Measurements from ENCODE around the gene PEAR1. TPM values are rescaled to one million over a fixed set of nuclear protein-coding genes. Genes with fewer than 3 reads are reported as not detected.

The PEAR1 gene
- total RNA-seq, 1 experiment from 2014 or later, result 3.0 TPM

DNA sequence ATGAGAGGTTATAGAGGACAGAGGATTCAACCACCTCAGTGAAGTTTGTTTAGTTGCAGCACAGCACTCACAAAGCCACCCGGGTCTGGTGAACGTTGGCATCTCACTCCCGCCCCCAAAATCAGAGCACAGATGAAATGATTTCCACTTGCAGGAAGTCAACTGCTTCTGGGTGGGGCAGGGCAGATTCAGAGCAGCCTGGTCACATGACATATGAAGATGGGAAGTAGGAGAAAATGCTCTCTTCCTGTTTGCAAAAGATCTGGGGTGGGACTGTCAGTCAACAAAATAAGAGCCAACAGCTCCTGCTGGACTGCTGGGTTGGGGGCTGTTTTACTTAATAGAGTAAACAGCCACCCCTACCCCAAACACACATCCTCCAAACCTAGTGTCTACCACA is 70.1 kb downstream of the PEAR1 start:
- BruUV-seq (replicated peaks), result no TSS peak

DNA sequence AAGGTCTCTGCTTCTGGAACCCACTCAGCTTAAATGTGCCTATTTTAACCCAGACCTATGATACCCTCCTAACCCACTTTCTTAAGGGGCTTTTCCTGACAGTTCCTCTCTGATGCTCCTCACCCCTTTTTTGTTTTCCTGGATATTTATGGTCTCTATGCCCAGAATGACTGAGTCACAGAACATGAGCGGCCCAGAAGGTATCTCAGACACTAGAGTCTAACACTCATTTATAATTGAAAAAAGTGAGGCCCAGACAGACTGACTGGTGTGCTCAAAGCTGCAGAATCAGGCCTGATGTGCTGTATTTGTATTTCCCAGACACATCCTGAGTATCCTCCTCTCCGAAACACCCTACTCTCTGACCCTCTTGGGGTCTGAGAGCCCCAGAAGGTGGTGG is 70.9 kb downstream of the PEAR1 start:
- no peak for TF ChIP-seq CTCF (IDR thresholded peaks at IDR 0.05; ENCODE audit: unreplicated experiment)
- CTCF ChIA-PET, result no interaction called here
- no peaks in the 10 kb centered on the region for H3K27me3 Mint-ChIP-seq (ENCODE audit: unreplicated experiment)
- no peak overlapping the region for H3K27ac Mint-ChIP-seq (ENCODE audit: unreplicated experiment)
- DNase-seq, result no peak
- H3K4me1 Mint-ChIP-seq (ENCODE audit: low read depth, unreplicated experiment), result no peaks in the 10 kb centered on the region
- no peaks in the 10 kb centered on the region for H3K9me3 Mint-ChIP-seq (ENCODE audit: low read depth, unreplicated experiment)
- no peaks in the 10 kb centered on the region for H3K36me3 Mint-ChIP-seq (ENCODE audit: insufficient read depth, unreplicated experiment)
- H3K4me3 Mint-ChIP-seq (ENCODE audit: low read depth, unreplicated experiment), result no peak overlapping the region
- intact Hi-C loops (cut with micrococcal nuclease; ENCODE audit: unreplicated experiment), result no loop called here
- BruUV-seq (replicated peaks), result no TSS peak

More for the DNA sequence above, 70.1 kb downstream of the PEAR1 start:
- Mint-ChIP-seq H3K4me1 (ENCODE audit: low read depth, unreplicated experiment) (peaks cover under 1% of the 10 kb centered on the region), H3K4me3 (ENCODE audit: low read depth, unreplicated experiment) (no peak overlapping the region), H3K36me3 (ENCODE audit: insufficient read depth, unreplicated experiment) (peaks cover 2% of the 10 kb centered on the region), H3K27me3 (ENCODE audit: unreplicated experiment) (no peaks in the 10 kb centered on the region), H3K27ac (ENCODE audit: unreplicated experiment) (no peak overlapping the region), H3K9me3 (ENCODE audit: low read depth, unreplicated experiment) (no peaks in the 10 kb centered on the region)
- no peak for DNase-seq
- intact Hi-C loops (cut with micrococcal nuclease; ENCODE audit: unreplicated experiment), result no loop called here
- CTCF ChIA-PET, result no interaction called here
- TF ChIP-seq CTCF (IDR thresholded peaks at IDR 0.05; ENCODE audit: unreplicated experiment), result no peak

Small RNA genes lying within 50 kb of the gene (microRNA-seq; reads per million reads assigned to microRNA genes)
- 2.8 reads per million for gene MIR765

Other genes with a start within 250 kb of the PEAR1 start
- 6.1 and 7.4 TPM in 2 replicates for gene NES, start 216.3 kb upstream of the PEAR1 start, total RNA-seq (2022)
- 17.6 and 27.3 TPM in 2 replicates for gene CRABP2, start 188.1 kb upstream of the PEAR1 start, total RNA-seq (2022)
- gene METTL25B, start 165.2 kb upstream of the PEAR1 start, total RNA-seq (2022), result 52.7 and 63.8 TPM in 2 replicates
- 60.9 and 61.6 TPM in 2 replicates for gene ISG20L2, start 165.0 kb upstream of the PEAR1 start, total RNA-seq (2022)
- gene MRPL24, start 152.6 kb upstream of the PEAR1 start, total RNA-seq (2022), result 130 and 138 TPM in 2 replicates
- gene HDGF, start 142.0 kb upstream of the PEAR1 start, total RNA-seq (2022), result 437 and 470 TPM in 2 replicates
- 72.8 and 80.4 TPM in 2 replicates for gene PRCC, start 126.2 kb upstream of the PEAR1 start, total RNA-seq (2022)
- gene SH2D2A, start 76.9 kb upstream of the PEAR1 start, total RNA-seq (2022), result 2.9 and 3.1 TPM in 2 replicates
- not detected in 2 replicates for gene INSRR, start 34.6 kb upstream of the PEAR1 start, total RNA-seq (2022)
- not detected in 2 replicates for gene NTRK1, start 32.9 kb upstream of the PEAR1 start, total RNA-seq (2022)
- gene LRRC71, start 26.9 kb downstream of the PEAR1 start, total RNA-seq (2022), result not detected in 2 replicates
- 44.1 and 46.6 TPM in 2 replicates for gene ARHGEF11, start 152.0 kb downstream of the PEAR1 start, total RNA-seq (2022)
- gene ETV3L, start 206.1 kb downstream of the PEAR1 start, total RNA-seq (2022), result not detected in 2 replicates
- 39.7 and 50.0 TPM in 2 replicates for gene ETV3, start 244.7 kb downstream of the PEAR1 start, total RNA-seq (2022)